PC-9 (cell line): ENCODE data around the gene LRMDA.

Source experiments
- CTCF ChIP-seq: fragments of 200-600 bp; sonication (generic); conservative IDR thresholded peaks from 2 replicates; pipeline ENCODE4 v1.6.1; 2017; ENCODE audit warnings: mixed run types, antibody characterized with exemption, mild to moderate bottlenecking, moderate library complexity
- EZH2 ChIP-seq: fragments of 200-600 bp; sonication (generic); IDR thresholded peaks from 2 replicates; pipeline ENCODE4 v1.8.0; 2017; ENCODE audit warnings: antibody characterized with exemption, low read depth

- TF ChIP-seq CTCF (no peak), EZH2 (no peak)
Measured at GRCh38 chr10:76038696-76039095, 607.3 kb downstream of the LRMDA start.
